ENCODE measurements around the gene FBXO3.

DNA sequence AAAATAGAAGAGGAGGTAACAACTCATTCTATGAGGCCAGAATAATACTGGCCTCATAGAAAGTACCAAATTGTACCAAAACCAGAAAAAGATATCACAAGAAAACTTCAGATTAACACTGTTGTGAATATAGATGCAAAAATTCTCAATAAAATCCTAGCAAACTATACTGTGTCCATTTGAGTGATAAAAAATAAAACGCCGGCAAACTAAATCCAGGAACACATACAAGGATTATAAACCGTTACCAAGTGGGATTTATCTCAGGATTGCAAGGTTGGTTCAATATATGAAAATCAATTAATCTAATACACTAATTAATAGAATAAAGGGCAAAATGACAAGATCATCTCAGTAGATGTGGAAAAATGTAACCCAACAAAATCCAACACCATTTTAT lies 23.6 kb upstream of the FBXO3 start:
- TF ChIP-seq, protein P1, sequence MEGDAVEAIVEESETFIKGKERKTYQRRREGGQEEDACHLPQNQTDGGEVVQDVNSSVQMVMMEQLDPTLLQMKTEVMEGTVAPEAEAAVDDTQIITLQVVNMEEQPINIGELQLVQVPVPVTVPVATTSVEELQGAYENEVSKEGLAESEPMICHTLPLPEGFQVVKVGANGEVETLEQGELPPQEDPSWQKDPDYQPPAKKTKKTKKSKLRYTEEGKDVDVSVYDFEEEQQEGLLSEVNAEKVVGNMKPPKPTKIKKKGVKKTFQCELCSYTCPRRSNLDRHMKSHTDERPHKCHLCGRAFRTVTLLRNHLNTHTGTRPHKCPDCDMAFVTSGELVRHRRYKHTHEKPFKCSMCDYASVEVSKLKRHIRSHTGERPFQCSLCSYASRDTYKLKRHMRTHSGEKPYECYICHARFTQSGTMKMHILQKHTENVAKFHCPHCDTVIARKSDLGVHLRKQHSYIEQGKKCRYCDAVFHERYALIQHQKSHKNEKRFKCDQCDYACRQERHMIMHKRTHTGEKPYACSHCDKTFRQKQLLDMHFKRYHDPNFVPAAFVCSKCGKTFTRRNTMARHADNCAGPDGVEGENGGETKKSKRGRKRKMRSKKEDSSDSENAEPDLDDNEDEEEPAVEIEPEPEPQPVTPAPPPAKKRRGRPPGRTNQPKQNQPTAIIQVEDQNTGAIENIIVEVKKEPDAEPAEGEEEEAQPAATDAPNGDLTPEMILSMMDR (conservative IDR thresholded peaks at IDR 0.05) = no peak
- TF ChIP-seq EZH2 (IDR thresholded peaks at IDR 0.05; ENCODE audit: low read depth) = no peak
